GM21576 (cell line): ENCODE measurements around the gene TLL2.

Experiments used
- ATAC-seq: cut with Tn5 transposase; IDR thresholded peaks from one replicate; pipeline ENCODE4 v1.9.1; 2021; ENCODE audit warnings: mild to moderate bottlenecking, moderate library complexity; ENCODE audit not compliant: unreplicated experiment

TLL2 gene

GRCh38 chr10:96470116-96470743 lies 43.5 kb downstream of the TLL2 start:
- ATAC-seq: no peak

GRCh38 chr10:96468845-96469244 lies 44.9 kb downstream of the TLL2 start:
- ATAC-seq: no peak

GRCh38 chr10:96465599-96465998 lies 48.1 kb downstream of the TLL2 start:
- no peak for ATAC-seq

GRCh38 chr10:96463562-96463961 lies 50.2 kb downstream of the TLL2 start:
- ATAC-seq: no peak

- ATAC-seq: no peak
Observed at GRCh38 chr10:96462606-96463151, 51.0 kb downstream of the TLL2 start.

GRCh38 chr10:96460316-96460715 lies 53.4 kb downstream of the TLL2 start:
- ATAC-seq: no peak

GRCh38 chr10:96457341-96457740 lies 56.4 kb downstream of the TLL2 start:
- no peak for ATAC-seq

- ATAC-seq: no peak
Observed at GRCh38 chr10:96456296-96456840, 57.4 kb downstream of the TLL2 start.

GRCh38 chr10:96453856-96454583 lies 59.7 kb downstream of the TLL2 start:
- ATAC-seq: no peak

GRCh38 chr10:96452494-96453153 lies 61.1 kb downstream of the TLL2 start:
- ATAC-seq: no peak

- ATAC-seq: no peak
Observed at GRCh38 chr10:96450529-96451207, 63.1 kb downstream of the TLL2 start.

- ATAC-seq: no peak
Observed at GRCh38 chr10:96448558-96448957, 65.2 kb downstream of the TLL2 start.

GRCh38 chr10:96448021-96448457 lies 65.7 kb downstream of the TLL2 start:
- no peak for ATAC-seq

- ATAC-seq: no peak
Observed at GRCh38 chr10:96446966-96447596, 66.6 kb downstream of the TLL2 start.

GRCh38 chr10:96441987-96442643 lies 71.6 kb downstream of the TLL2 start:
- no peak for ATAC-seq

GRCh38 chr10:96441322-96441885 lies 72.3 kb downstream of the TLL2 start:
- no peak for ATAC-seq

- ATAC-seq: no peak
Observed at GRCh38 chr10:96440361-96441292, 73.1 kb downstream of the TLL2 start.

- no peak for ATAC-seq
Observed at GRCh38 chr10:96439725-96440124, 74.0 kb downstream of the TLL2 start.
